OCI-LY3 (cell line): ENCODE measurements around the gene TMEM88.

Experiments used
- H2AFZ ChIP-seq: fragments of 200-600, 300-600 bp; shearing (Covaris generic); 2 replicates; pipeline ENCODE4 v1.6.0; 2014; ENCODE audit warnings: antibody characterized with exemption, low read depth, low read length
- H3K27ac ChIP-seq: fragments of 200-600, 300-600 bp; sonication (generic); 2 replicates; pipeline ENCODE4 v1.5.1; 2014; ENCODE audit warnings: mild to moderate bottlenecking, low read length, moderate library complexity, mixed read lengths
- H3K27me3 ChIP-seq: fragments of 200-600, 300-600 bp; sonication (generic); 2 replicates; pipeline ENCODE4 v1.6.1; 2014; ENCODE audit warnings: low read depth, low read length, mixed read lengths
- H3K36me3 ChIP-seq: fragments of 200-600, 300-600 bp; sonication (generic); replicated peaks from 2 replicates; pipeline ENCODE3; 2014; ENCODE audit warnings: low read depth, low read length, mixed read lengths
- H3K4me1 ChIP-seq: fragments of 300-600, 200-600 bp; sonication (generic); 2 replicates; pipeline ENCODE4 v1.6.1; 2014; ENCODE audit warnings: low read length, mixed read lengths
- H3K4me2 ChIP-seq: fragments of 200-600, 300-600 bp; sonication (generic); 2 replicates; pipeline ENCODE4 v1.6.1; 2014; ENCODE audit warnings: low read length, mixed read lengths
- H3K4me3 ChIP-seq: fragments of 300-600, 200-600 bp; sonication (generic); 2 replicates; pipeline ENCODE4 v1.5.1; 2014; ENCODE audit warnings: antibody characterized with exemption, mild to moderate bottlenecking, low read length, moderate library complexity
- H3K79me2 ChIP-seq: fragments of 300-600, 200-600 bp; shearing (Covaris generic); 2 replicates; pipeline ENCODE4 v1.6.1; 2014; ENCODE audit warnings: mild to moderate bottlenecking, low read length, mixed read lengths
- H3K9ac ChIP-seq: fragments of 300-600, 200-600 bp; shearing (Covaris generic); 2 replicates; pipeline ENCODE4 v1.6.0; 2014; ENCODE audit warnings: mild to moderate bottlenecking, low read length, moderate library complexity
- H3K9me3 ChIP-seq: fragments of 200-600, 300-600 bp; shearing (Covaris generic); 2 replicates; pipeline ENCODE4 v1.6.1; 2014; ENCODE audit warnings: low read length, mixed read lengths; ENCODE audit not compliant: insufficient read depth
- H4K20me1 ChIP-seq: fragments of 200-600, 300-600 bp; sonication (generic); 2 replicates; pipeline ENCODE4 v1.6.1; 2016; ENCODE audit warnings: low read length, mixed read lengths; ENCODE audit not compliant: insufficient read depth
- CTCF ChIP-seq: fragments of 200-600, 300-600 bp; sonication (generic); IDR thresholded peaks from 2 replicates; pipeline ENCODE4 v1.5.1; 2014; ENCODE audit warnings: antibody characterized with exemption, low read length, low read depth
- EZH2phosphoT487 ChIP-seq: fragments of 200-600 bp; shearing (Covaris generic); IDR thresholded peaks from 2 replicates; pipeline ENCODE4 v1.6.1; 2018; ENCODE audit warnings: antibody characterized with exemption, mixed run types, low read depth

Gene TMEM88

GRCh38 chr17:7841396-7841914 is 13.4 kb upstream of the TMEM88 start:
- Histone ChIP-seq H3K9ac (peak overlapping the region; percentile 99), H3K4me3 (peak overlapping the region; percentile 88), H3K36me3 (peaks cover 8% of the 10 kb centered on the region), H3K79me2 (peaks cover 83% of the 10 kb centered on the region), H3K9me3 (no peaks in the 10 kb centered on the region), H2AFZ (no peak overlapping the region), H4K20me1 (peaks cover 41% of the 10 kb centered on the region), H3K4me2 (peak overlapping the region; percentile 96), H3K27ac (peak overlapping the region; percentile 98), H3K27me3 (no peaks in the 10 kb centered on the region), H3K4me1 (peaks cover 45% of the 10 kb centered on the region)
- no peak for TF ChIP-seq EZH2phosphoT487
- TF ChIP-seq CTCF = peak; percentile 17; the same call in 1 of the 2 replicates

GRCh38 chr17:7841915-7842379 is 12.9 kb upstream of the TMEM88 start:
- Histone ChIP-seq H3K79me2 (peaks cover 79% of the 10 kb centered on the region), H2AFZ (no peak overlapping the region)

GRCh38 chr17:7842380-7843256 is 12.2 kb upstream of the TMEM88 start:
- peak overlapping the region; percentile 98 for H3K27ac ChIP-seq
- peaks cover 38% of the 10 kb centered on the region for H3K4me1 ChIP-seq
- peak overlapping the region; percentile 88 for H3K4me3 ChIP-seq
- TF ChIP-seq EZH2phosphoT487 (no peak), CTCF (no peak)
- H3K9ac ChIP-seq = peak overlapping the region; percentile 99
- no peak overlapping the region for H2AFZ ChIP-seq
- no peaks in the 10 kb centered on the region for H3K9me3 ChIP-seq
- peaks cover 42% of the 10 kb centered on the region for H4K20me1 ChIP-seq
- H3K79me2 ChIP-seq = peaks cover 72% of the 10 kb centered on the region
- H3K4me2 ChIP-seq = peak overlapping the region; percentile 96
- H3K27me3 ChIP-seq = no peaks in the 10 kb centered on the region
- H3K36me3 ChIP-seq = peaks cover 8% of the 10 kb centered on the region

More at GRCh38 chr17:7841915-7842379, 12.9 kb upstream of the TMEM88 start:
- no peak for TF ChIP-seq CTCF
- TF ChIP-seq EZH2phosphoT487 = no peak
- H3K9me3 ChIP-seq = no peaks in the 10 kb centered on the region
- H3K4me2 ChIP-seq = peak overlapping the region; percentile 96
- H3K27me3 ChIP-seq = no peaks in the 10 kb centered on the region
- H3K9ac ChIP-seq = peak overlapping the region; percentile 99
- peaks cover 45% of the 10 kb centered on the region for H3K4me1 ChIP-seq
- peak overlapping the region; percentile 88 for H3K4me3 ChIP-seq
- peaks cover 42% of the 10 kb centered on the region for H4K20me1 ChIP-seq
- H3K36me3 ChIP-seq = peaks cover 8% of the 10 kb centered on the region
- H3K27ac ChIP-seq = peak overlapping the region; percentile 98

GRCh38 chr17:7843257-7843535 is 11.7 kb upstream of the TMEM88 start:
- Histone ChIP-seq H3K9ac (peak overlapping the region; percentile 99), H3K4me3 (peak overlapping the region; percentile 88), H3K36me3 (peaks cover 8% of the 10 kb centered on the region), H3K4me2 (peak overlapping the region; percentile 96), H3K79me2 (peaks cover 69% of the 10 kb centered on the region), H3K9me3 (no peaks in the 10 kb centered on the region), H3K27ac (peak overlapping the region; percentile 98), H3K27me3 (no peaks in the 10 kb centered on the region), H2AFZ (no peak overlapping the region), H4K20me1 (peaks cover 42% of the 10 kb centered on the region), H3K4me1 (peaks cover 38% of the 10 kb centered on the region)
- TF ChIP-seq EZH2phosphoT487 (no peak), CTCF (no peak)
